Cardiac muscle cell (in vitro differentiated cells and primary cell): ENCODE data around the gene PCDH9. TPM values are rescaled to one million over a fixed set of nuclear protein-coding genes. Genes with fewer than 3 reads are reported as not detected.

Experiments
- DNase-seq, 2 donors: peaks; one replicate each; pipeline versions ENCODE4 v3.0.0 to v3.0.0-alpha.2; 2010 to 2017; ENCODE audit warnings: low read depth in 1 of 2, low spot score in 1 of 2
- H3K27ac ChIP-seq: fragments of 200-600 bp; sonication (generic); 2 replicates; pipeline ENCODE4 v1.5.1; 2016
- H3K27me3 ChIP-seq: fragments of 200-600 bp; sonication (generic); 2 replicates; pipeline ENCODE4 v1.6.0; 2016; ENCODE audit warnings: control low read depth
- H3K36me3 ChIP-seq: fragments of 200-600 bp; sonication (generic); 2 replicates; pipeline ENCODE4 v1.5.1; 2016; ENCODE audit warnings: control low read depth
- H3K4me1 ChIP-seq: fragments of 200-600 bp; sonication (generic); 2 replicates; pipeline ENCODE4 v1.8.1; 2017; ENCODE audit warnings: low read depth, mild to moderate bottlenecking, mixed run types
- H3K4me3 ChIP-seq: fragments of 200-600 bp; sonication (generic); 2 replicates; pipeline ENCODE4 v1.5.1; 2016; ENCODE audit warnings: mild to moderate bottlenecking
- H3K9me3 ChIP-seq: fragments of 200-600 bp; sonication (generic); 2 replicates; pipeline ENCODE4 v1.5.1; 2017; ENCODE audit warnings: low read depth, mild to moderate bottlenecking, control low read depth
- polyA plus RNA-seq: library from polyadenylated mRNA; unstranded; fragments of >200 nt; fragmentation: Nextera tagmentation; extraction: Ambion mirVana; gene quantifications from 2 replicates; pipeline ENCODE4 v1.2.1, GENCODE V29; 2016
- total RNA-seq: library from RNA; depleted of rRNA; stranded (reverse); fragments of >200 nt; gene quantifications from 2 replicates; pipeline ENCODE4 v1.2.3, GENCODE V29; 2016
- TF ChIP-seq, protein P1 (sequence below): IDR thresholded peaks from 2 replicates; pipeline ENCODE4 v1.5.1; 2012; ENCODE audit warnings: low read depth, mild to moderate bottlenecking, low read length

The PCDH9 gene
- total and polyA plus RNA-seq, 2 experiments from 2014 or later = 1.6 to 2.3 TPM

DNA sequence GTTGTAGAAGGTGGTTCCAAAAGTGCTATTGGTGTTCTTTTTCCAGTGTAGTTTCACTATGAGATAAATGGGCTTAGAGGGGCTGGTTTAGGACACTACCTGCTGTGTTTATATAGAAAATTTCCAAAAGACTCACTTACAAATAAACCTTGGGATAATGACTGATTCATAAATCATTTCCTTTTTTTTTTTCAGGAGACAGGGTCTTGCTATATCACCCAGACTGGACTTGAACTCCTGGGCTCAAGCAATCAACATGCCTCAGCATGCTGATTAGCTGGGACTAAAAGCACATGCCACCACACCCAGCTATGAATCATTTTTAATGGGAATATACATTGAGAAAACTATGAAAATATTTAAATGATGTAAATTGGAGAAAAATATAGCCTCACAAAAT, 376.6 kb downstream of the PCDH9 start:
- TF ChIP-seq, protein P1, sequence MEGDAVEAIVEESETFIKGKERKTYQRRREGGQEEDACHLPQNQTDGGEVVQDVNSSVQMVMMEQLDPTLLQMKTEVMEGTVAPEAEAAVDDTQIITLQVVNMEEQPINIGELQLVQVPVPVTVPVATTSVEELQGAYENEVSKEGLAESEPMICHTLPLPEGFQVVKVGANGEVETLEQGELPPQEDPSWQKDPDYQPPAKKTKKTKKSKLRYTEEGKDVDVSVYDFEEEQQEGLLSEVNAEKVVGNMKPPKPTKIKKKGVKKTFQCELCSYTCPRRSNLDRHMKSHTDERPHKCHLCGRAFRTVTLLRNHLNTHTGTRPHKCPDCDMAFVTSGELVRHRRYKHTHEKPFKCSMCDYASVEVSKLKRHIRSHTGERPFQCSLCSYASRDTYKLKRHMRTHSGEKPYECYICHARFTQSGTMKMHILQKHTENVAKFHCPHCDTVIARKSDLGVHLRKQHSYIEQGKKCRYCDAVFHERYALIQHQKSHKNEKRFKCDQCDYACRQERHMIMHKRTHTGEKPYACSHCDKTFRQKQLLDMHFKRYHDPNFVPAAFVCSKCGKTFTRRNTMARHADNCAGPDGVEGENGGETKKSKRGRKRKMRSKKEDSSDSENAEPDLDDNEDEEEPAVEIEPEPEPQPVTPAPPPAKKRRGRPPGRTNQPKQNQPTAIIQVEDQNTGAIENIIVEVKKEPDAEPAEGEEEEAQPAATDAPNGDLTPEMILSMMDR = no peak
- Histone ChIP-seq H3K36me3 (no peaks in the 10 kb centered on the region), H3K4me3 (no peak overlapping the region), H3K4me1 (no peaks in the 10 kb centered on the region), H3K27ac (no peak overlapping the region), H3K9me3 (no peaks in the 10 kb centered on the region), H3K27me3 (no peaks in the 10 kb centered on the region)
- no peak for DNase-seq

- no peak overlapping the region for H3K27ac ChIP-seq
- DNase-seq = no peak
- TF ChIP-seq, protein P1 = no peak
- H3K27me3 ChIP-seq = no peaks in the 10 kb centered on the region
- H3K36me3 ChIP-seq = no peaks in the 10 kb centered on the region
- no peaks in the 10 kb centered on the region for H3K4me1 ChIP-seq
- no peaks in the 10 kb centered on the region for H3K9me3 ChIP-seq
- no peak overlapping the region for H3K4me3 ChIP-seq
Observed at GRCh38 chr13:66849706-66850105, 380.4 kb downstream of the PCDH9 start.

DNA sequence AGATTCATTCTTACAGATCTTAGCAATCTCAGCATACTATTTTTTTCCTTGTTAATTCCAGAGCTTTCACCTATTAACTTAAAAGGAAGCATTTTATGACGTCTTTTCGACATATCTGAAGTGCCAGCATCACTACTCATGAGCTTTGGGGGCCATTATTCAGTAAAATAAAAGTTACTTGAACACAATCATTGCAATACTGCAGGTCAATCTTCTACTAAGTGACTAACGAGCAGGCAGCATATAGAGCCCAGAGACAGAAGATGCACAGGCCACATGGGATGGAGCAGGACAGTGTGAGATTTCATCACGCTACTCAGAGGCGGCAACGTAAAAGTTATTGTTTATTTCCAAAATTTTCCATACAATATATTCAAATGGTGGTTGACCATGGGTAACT, 382.6 kb downstream of the PCDH9 start:
- TF ChIP-seq, protein P1 = no peak

GRCh38 chr13:66845393-66845792, 384.7 kb downstream of the PCDH9 start:
- TF ChIP-seq, protein P1 = no peak
- no peak for DNase-seq
- no peaks in the 10 kb centered on the region for H3K4me1 ChIP-seq
- no peaks in the 10 kb centered on the region for H3K27me3 ChIP-seq
- no peak overlapping the region for H3K27ac ChIP-seq
- no peaks in the 10 kb centered on the region for H3K9me3 ChIP-seq
- H3K4me3 ChIP-seq = no peak overlapping the region
- no peaks in the 10 kb centered on the region for H3K36me3 ChIP-seq

More for the DNA sequence above, 382.6 kb downstream of the PCDH9 start:
- Histone ChIP-seq H3K4me1 (no peaks in the 10 kb centered on the region), H3K27ac (no peak overlapping the region), H3K9me3 (no peaks in the 10 kb centered on the region), H3K27me3 (no peaks in the 10 kb centered on the region), H3K36me3 (no peaks in the 10 kb centered on the region), H3K4me3 (no peak overlapping the region)
- no peak for DNase-seq

- no peak for DNase-seq
- TF ChIP-seq, protein P1 = no peak
- Histone ChIP-seq H3K36me3 (no peaks in the 10 kb centered on the region), H3K27ac (no peak overlapping the region), H3K4me3 (no peak overlapping the region), H3K4me1 (no peaks in the 10 kb centered on the region), H3K9me3 (no peaks in the 10 kb centered on the region), H3K27me3 (no peaks in the 10 kb centered on the region)
Observed at GRCh38 chr13:66844933-66845332, 385.2 kb downstream of the PCDH9 start.

DNA sequence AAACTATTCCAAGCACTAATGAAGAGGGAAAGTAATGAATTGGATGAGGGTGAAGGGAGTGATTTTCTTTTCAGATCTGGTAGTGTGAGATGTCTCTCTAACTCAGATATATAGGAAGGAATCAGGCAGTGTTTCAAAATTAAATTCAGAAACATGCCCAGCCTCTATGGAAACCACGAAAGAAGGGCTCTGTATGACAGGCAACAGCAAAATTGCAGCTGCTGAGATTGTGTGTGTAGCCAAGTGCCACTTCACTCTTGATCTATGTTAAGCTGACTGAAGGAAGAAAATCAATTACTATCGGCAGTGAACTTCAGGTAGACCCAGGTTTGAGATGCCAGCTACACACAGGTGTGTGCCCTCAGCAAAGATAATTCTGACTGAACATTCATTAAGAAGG, 387.4 kb downstream of the PCDH9 start:
- no peaks in the 10 kb centered on the region for H3K27me3 ChIP-seq
- DNase-seq = no peak
- no peaks in the 10 kb centered on the region for H3K36me3 ChIP-seq
- TF ChIP-seq, protein P1 = no peak
- H3K9me3 ChIP-seq = no peaks in the 10 kb centered on the region
- H3K27ac ChIP-seq = no peak overlapping the region
- H3K4me1 ChIP-seq = no peaks in the 10 kb centered on the region
- no peak overlapping the region for H3K4me3 ChIP-seq
